ENCODE data around the gene ITPR1.

GRCh38 chr3:4586381-4586780, 93.2 kb downstream of the ITPR1 start:
- TF ChIP-seq ZC3H10 (CRISPR knock-in tag; IDR thresholded peaks at IDR 0.05), result no peak
- no peak for TF ChIP-seq ZNF565 (CRISPR knock-in tag; conservative IDR thresholded peaks at IDR 0.05; ENCODE audit: low read depth)
- no peak for TF ChIP-seq ZNF8 (CRISPR knock-in tag; IDR thresholded peaks at IDR 0.05)
- no peak for TF ChIP-seq ISL1 (CRISPR knock-in tag; IDR thresholded peaks at IDR 0.05)

Measured in SK-N-SH treated with all-trans-retinoic acid at 6 μM for 48 hours (cell line).